SK-N-SH treated with all-trans-retinoic acid at 6 μM for 48 hours (cell line): Measurements from ENCODE around the gene TMEM147.

Experiments used
- ARNTL ChIP-seq: fragments of 450-650 bp; formaldehyde crosslinking; IDR thresholded peaks from 2 replicates; pipeline ENCODE4 v1.5.0; 2020; ENCODE audit warnings: low read depth, mild to moderate bottlenecking, moderate library complexity, borderline replicate concordance
- ZFP3 ChIP-seq: fragments of 250-450 bp; sonication (Bioruptor Pico); IDR thresholded peaks from 2 replicates; pipeline ENCODE4 v1.5.0; 2020; ENCODE audit warnings: mild to moderate bottlenecking, moderate library complexity
- TF ChIP-seq, protein P1 (sequence below): fragments of 250-450 bp; sonication (Bioruptor Pico); IDR thresholded peaks from 2 replicates; pipeline ENCODE4 v1.5.1; 2020; ENCODE audit warnings: low read depth, mild to moderate bottlenecking, moderate library complexity
- TF ChIP-seq, protein P2 (sequence below): fragments of 250-450 bp; sonication (Bioruptor Pico); IDR thresholded peaks from 2 replicates; pipeline ENCODE4 v1.5.1; 2021; ENCODE audit warnings: mild to moderate bottlenecking, moderate library complexity

DNA sequence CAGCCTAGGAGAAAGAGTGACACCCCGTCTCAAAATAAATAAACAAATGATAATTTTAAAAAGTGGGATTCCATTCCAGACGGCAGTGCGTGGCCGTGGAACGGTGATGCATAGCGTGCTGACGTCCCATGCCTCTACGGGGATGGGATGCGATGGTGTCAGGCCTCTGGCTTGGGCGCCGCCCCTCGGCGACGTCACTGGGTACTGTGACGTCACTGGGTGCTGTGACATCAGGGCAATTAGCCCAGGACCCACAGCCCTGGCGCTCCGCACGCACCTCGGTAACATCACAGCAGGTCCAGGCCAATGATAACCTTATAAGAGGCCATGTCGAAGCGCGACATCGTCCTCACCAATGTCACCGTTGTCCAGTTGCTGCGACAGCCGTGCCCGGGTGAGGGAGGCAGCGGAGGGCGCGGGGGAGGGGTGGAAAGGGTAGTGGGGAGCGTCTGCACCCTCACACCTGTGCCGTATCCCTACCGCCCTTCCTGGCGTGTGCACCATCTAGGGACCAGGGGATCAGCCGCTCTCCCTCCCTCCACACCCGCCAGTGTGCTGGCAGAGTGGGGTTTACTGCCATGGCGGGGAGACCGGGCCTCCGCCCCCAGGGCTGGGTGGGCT lies 12.1 kb upstream of the TMEM147 start, which contains the start of gene GAPDHS:
- TF ChIP-seq, protein P1, sequence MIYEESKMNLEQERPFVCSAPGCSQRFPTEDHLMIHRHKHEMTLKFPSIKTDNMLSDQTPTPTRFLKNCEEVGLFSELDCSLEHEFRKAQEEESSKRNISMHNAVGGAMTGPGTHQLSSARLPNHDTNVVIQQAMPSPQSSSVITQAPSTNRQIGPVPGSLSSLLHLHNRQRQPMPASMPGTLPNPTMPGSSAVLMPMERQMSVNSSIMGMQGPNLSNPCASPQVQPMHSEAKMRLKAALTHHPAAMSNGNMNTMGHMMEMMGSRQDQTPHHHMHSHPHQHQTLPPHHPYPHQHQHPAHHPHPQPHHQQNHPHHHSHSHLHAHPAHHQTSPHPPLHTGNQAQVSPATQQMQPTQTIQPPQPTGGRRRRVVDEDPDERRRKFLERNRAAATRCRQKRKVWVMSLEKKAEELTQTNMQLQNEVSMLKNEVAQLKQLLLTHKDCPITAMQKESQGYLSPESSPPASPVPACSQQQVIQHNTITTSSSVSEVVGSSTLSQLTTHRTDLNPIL (CRISPR knock-in tag), result no peak
- no peak for TF ChIP-seq ARNTL (CRISPR knock-in tag)
- TF ChIP-seq ZFP3 (CRISPR knock-in tag), result no peak
- TF ChIP-seq, protein P2, sequence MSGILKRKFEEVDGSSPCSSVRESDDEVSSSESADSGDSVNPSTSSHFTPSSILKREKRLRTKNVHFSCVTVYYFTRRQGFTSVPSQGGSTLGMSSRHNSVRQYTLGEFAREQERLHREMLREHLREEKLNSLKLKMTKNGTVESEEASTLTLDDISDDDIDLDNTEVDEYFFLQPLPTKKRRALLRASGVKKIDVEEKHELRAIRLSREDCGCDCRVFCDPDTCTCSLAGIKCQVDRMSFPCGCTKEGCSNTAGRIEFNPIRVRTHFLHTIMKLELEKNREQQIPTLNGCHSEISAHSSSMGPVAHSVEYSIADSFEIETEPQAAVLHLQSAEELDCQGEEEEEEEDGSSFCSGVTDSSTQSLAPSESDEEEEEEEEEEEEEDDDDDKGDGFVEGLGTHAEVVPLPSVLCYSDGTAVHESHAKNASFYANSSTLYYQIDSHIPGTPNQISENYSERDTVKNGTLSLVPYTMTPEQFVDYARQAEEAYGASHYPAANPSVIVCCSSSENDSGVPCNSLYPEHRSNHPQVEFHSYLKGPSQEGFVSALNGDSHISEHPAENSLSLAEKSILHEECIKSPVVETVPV, result no peak
